ENCODE measurements around the gene PDE6H. TPM values are rescaled to one million over a fixed set of nuclear protein-coding genes. Genes with fewer than 3 reads are reported as not detected.

The PDE6H gene
- polyA plus RNA-seq, 1 donor (not counting 4 experiments of a cell fraction or from before 2014, with no cell fraction given) = not detected

GRCh38 chr12:15004421-15004820 is 31.6 kb downstream of the PDE6H start:
- no peak for FAIRE-seq
- TF ChIP-seq CTCF (optimal IDR thresholded peaks at IDR 0.05 in 1 of 3, IDR thresholded peaks at IDR 0.05 in 1 of 3, conservative IDR thresholded peaks at IDR 0.05 in 1 of 3; ENCODE audit: extremely low read depth in 1 of 3, insufficient read depth in 2 of 3, low read length in 3 of 3) (no peak), EZH2 (IDR thresholded peaks at IDR 0.05; ENCODE audit: low read length) (no peak)
- dilution Hi-C loops (cut with MboI; ENCODE audit: extremely low pct_ligation_motif_present, low sequenced_read_pairs) = no loop called here

GRCh38 chr12:15005064-15005463 is 32.2 kb downstream of the PDE6H start:
- FAIRE-seq (no peak), DNase-seq (ENCODE audit: low read depth, low spot score) (no peak)
- Histone ChIP-seq H4K20me1 (ENCODE audit: control insufficient read depth, extremely low read depth, insufficient read depth, low read length) (no peaks in the 10 kb centered on the region), H3K4me1 (ENCODE audit: control insufficient read depth, extremely low read depth, insufficient read depth, low read length) (no peaks in the 10 kb centered on the region), H3K4me2 (ENCODE audit: control insufficient read depth, extremely low read depth, insufficient read depth, low read depth, low read length) (no peak overlapping the region), H3K27ac (ENCODE audit: control insufficient read depth, insufficient read depth, low read length) (no peak overlapping the region), H3K79me2 (ENCODE audit: control insufficient read depth, insufficient read depth, low read length) (no peaks in the 10 kb centered on the region), H2AFZ (ENCODE audit: control insufficient read depth, low read length) (no peak overlapping the region), H3K9me3 (ENCODE audit: control insufficient read depth, low read depth, low read length) (no peaks in the 10 kb centered on the region), H3K4me3 (ENCODE audit: control insufficient read depth in 2 of 3, extremely low read depth in 1 of 3, insufficient read depth in 2 of 3, low read depth in 1 of 3, low read length in 3 of 3) (no peak overlapping the region), H3K9ac (ENCODE audit: control insufficient read depth, extremely low read depth, insufficient read depth, low read length) (no peak overlapping the region), H3K9me1 (ENCODE audit: control insufficient read depth, extremely low read depth, insufficient read depth, low read length) (no peaks in the 10 kb centered on the region), H3K27me3 (ENCODE audit: control insufficient read depth, extremely low read depth, insufficient read depth, low read length) (peaks cover 4% of the 10 kb centered on the region), H3K36me3 (ENCODE audit: control insufficient read depth in 2 of 2, extremely low read depth in 1 of 2, insufficient read depth in 2 of 2, low read length in 2 of 2) (no peaks in the 10 kb centered on the region)
- dilution Hi-C loops (cut with MboI; ENCODE audit: extremely low pct_ligation_motif_present, low sequenced_read_pairs) = no loop called here
- TF ChIP-seq CTCF (optimal IDR thresholded peaks at IDR 0.05 in 1 of 3, IDR thresholded peaks at IDR 0.05 in 1 of 3, conservative IDR thresholded peaks at IDR 0.05 in 1 of 3; ENCODE audit: extremely low read depth in 1 of 3, insufficient read depth in 2 of 3, low read length in 3 of 3) (no peak), EZH2 (IDR thresholded peaks at IDR 0.05; ENCODE audit: low read length) (no peak)

More at GRCh38 chr12:15004421-15004820, 31.6 kb downstream of the PDE6H start:
- no peaks in the 10 kb centered on the region for H3K9me1 ChIP-seq (ENCODE audit: control insufficient read depth, extremely low read depth, insufficient read depth, low read length)
- no peak overlapping the region for H3K9ac ChIP-seq (ENCODE audit: control insufficient read depth, extremely low read depth, insufficient read depth, low read length)
- no peaks in the 10 kb centered on the region for H3K4me1 ChIP-seq (ENCODE audit: control insufficient read depth, extremely low read depth, insufficient read depth, low read length)
- H2AFZ ChIP-seq (ENCODE audit: control insufficient read depth, low read length) = no peak overlapping the region
- no peak overlapping the region for H3K4me2 ChIP-seq (ENCODE audit: control insufficient read depth, extremely low read depth, insufficient read depth, low read depth, low read length)
- DNase-seq (ENCODE audit: low read depth, low spot score) = no peak
- H3K27me3 ChIP-seq (ENCODE audit: control insufficient read depth, extremely low read depth, insufficient read depth, low read length) = peaks cover 4% of the 10 kb centered on the region
- no peaks in the 10 kb centered on the region for H3K36me3 ChIP-seq (ENCODE audit: control insufficient read depth in 2 of 2, extremely low read depth in 1 of 2, insufficient read depth in 2 of 2, low read length in 2 of 2)
- H3K4me3 ChIP-seq (ENCODE audit: control insufficient read depth in 2 of 3, extremely low read depth in 1 of 3, insufficient read depth in 2 of 3, low read depth in 1 of 3, low read length in 3 of 3) = no peak overlapping the region
- H3K79me2 ChIP-seq (ENCODE audit: control insufficient read depth, insufficient read depth, low read length) = no peaks in the 10 kb centered on the region
- H4K20me1 ChIP-seq (ENCODE audit: control insufficient read depth, extremely low read depth, insufficient read depth, low read length) = no peaks in the 10 kb centered on the region
- H3K9me3 ChIP-seq (ENCODE audit: control insufficient read depth, low read depth, low read length) = no peaks in the 10 kb centered on the region
- H3K27ac ChIP-seq (ENCODE audit: control insufficient read depth, insufficient read depth, low read length) = no peak overlapping the region

Measured in keratinocyte (primary cell).